Activated CD4-positive, alpha-beta T cell treated with anti-CD3 and anti-CD28 coated beads, Interleukin-2, Interleukin-4, amounts not matched to agents 100 ng/mL and 50 ng/mL, durations not matched to agents 16 hours and 8 hours (primary cell): ENCODE results near the gene SLC39A11.
"Not testable (repeated sequence)": the region's sequence is repeated elsewhere in the genome, so short reads cannot be mapped to it uniquely, and the experiment has no call there.

Experiments used
- DNase-seq: peaks from one replicate; pipeline ENCODE4 v3.0.0-alpha.2; 2020; ENCODE audit warnings: low spot score

Gene SLC39A11

DNA sequence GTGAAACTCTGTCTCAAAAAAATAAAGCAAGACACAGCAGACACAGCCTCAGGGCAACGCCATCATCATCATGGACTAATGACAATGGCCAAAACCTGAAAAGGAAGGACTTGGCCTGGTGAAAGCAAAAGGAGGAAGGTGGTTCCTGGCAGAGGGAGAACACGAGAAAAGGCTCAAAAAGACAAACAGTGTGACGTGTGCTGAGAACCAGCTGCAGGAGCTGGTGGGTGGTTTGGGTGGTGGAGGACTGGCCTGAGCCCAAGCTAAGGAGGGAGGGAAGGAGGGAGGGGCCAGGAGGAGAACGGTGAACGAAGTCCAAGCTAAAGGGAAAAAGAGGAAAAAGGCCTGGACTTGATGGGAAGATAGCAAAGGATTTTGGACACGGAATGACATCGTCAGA, 85.1 kb downstream of the SLC39A11 start:
- no peak for DNase-seq

DNA sequence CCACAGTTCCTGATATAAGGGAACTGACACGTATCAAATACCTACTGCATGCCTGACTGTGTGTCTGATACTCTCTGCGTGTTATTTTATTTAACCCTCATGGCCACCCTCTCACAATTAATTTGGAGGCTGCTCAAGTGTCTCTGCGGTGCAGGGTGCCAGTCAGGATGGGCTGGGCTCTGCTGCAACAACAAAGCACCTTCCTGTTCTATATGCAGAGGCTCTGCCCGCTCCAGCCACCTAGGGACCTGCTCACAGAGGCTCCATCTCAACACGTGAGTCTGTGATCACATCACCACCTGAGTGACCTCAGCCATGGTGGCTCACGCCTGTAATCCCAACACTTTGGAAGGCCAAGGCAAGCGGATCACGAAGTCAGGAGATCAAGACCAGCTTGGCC, 87.1 kb downstream of the SLC39A11 start:
- DNase-seq, result no peak

GRCh38 chr17:73003487-73003886, 89.0 kb downstream of the SLC39A11 start:
- DNase-seq, result no peak

DNA sequence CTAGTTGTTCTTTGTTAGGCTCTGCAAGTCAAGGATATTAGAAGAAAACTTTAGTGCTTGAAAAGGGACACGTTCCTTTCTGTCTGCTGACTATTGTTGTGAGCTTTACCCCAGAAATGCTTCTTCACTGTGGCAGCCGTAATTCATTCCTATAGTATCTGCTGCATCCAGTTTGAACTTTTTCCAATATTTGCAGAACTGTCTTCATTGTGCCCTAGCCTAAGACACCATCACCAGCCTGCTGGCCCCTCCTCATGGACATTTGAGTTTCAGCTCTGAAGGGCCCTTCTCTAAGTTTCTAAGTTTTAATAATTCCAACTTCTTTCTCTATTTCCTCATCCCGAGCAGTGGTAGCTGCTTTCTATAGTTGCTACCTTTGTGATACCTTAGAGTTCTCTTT, 91.7 kb downstream of the SLC39A11 start:
- DNase-seq, result no peak

- not testable (repeated sequence) for DNase-seq
Observed at GRCh38 chr17:72999474-72999873, 93.0 kb downstream of the SLC39A11 start.

DNA sequence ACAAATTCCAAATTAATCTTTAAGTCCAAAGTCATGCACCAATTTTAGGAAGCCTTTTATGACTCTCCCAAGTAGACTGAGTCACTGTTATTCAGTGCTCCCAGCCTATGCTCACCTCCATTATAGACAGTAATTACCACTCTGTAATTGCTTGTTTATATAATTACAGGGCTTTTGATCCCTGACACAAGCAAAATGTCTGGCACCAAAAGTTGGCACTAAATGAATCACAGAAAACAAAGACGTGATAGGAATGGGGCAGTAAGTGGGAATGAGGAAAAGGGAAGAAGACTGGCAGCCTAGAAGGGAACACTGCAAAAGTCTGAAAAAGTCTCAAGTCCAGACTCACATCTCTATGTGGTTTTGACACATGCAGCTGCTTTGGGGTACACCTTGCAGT, 94.1 kb downstream of the SLC39A11 start:
- no peak for DNase-seq

DNA sequence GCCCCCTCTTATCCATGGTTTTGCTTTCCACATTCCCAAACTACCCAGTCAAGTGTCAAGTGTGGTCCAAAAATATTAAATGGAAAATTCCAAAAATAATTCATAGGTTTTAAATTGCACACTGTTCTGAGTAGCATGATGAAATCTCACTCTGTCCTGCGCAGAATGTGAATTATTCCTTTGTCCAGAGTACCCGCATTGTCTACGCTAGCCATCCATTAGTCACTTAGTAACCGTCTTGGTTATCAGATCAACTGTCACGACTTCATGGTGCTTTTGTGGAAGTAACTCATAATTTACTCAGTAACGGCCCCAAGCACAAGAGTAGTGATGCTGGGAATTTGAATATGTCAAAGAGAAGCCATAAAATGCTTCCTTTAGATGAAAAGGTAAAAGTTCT, 94.9 kb downstream of the SLC39A11 start:
- DNase-seq, result no peak

DNA sequence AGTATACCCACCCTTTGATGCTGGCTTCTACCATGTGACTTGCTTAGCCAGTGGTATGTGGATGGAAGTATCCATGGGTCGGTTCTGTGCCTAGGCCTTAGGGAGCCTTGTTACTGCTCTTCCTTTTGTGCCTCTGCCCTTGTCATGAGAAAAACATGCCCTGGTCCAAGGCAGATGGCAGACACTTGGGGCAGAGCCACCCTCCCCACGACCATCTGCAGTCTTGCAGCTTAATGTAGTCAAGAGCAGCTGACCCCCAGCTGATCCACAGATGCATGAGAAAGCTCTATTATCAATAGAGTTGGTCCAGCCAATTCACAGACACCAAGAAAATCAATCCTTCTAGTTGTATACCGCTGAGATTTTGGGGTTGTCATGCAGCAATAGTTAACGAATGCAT, 95.7 kb downstream of the SLC39A11 start:
- DNase-seq, result no peak

GRCh38 chr17:72995008-72995656, 97.4 kb downstream of the SLC39A11 start:
- no peak for DNase-seq

GRCh38 chr17:72992783-72993467, 99.6 kb downstream of the SLC39A11 start:
- peak; percentile 31 for DNase-seq

GRCh38 chr17:72991651-72992050, 100.8 kb downstream of the SLC39A11 start:
- DNase-seq, result no peak

DNA sequence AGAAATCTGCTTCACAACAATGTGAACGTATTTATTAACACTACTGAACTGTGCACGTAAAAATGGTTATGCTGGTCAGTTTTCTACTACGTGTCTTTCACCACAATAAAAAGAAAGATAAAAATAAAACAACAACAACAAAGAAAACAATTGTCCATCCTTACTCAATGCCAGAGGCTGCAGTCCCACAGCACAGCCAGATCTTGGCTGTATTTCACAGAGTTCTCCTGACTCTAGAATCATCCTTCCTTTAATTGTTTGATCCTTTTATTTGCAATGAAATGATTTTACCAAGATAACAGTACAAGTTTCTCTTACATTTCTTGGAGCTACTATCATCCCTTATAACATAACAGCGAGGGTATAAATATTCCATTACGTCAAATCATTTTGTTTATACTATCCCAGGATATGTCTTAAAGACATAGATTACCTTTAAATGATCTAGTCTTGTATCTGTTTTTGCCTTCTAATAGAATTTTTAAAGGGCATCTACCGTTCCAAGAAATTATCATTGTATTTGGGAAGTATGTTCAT, 103.3 kb downstream of the SLC39A11 start:
- no peak for DNase-seq

DNA sequence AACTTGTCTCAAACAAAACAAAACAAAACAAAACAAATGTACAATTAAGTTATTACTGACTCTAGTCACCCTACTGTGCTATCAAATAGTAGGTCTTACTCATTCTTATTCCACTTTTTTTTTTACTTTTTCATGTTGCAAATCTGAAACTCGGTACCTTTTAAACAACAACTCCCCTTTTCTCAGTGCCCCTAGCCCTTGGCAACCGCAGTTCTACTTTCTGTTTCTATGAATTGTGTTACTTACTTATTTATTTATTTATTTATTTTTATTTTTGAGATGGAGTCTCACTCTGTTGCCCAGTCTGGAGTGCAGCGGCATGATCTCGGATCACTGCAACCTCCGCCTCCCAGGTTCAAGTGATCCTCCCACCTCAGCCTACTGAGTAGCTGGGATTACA, 104.0 kb downstream of the SLC39A11 start:
- DNase-seq, result no peak

DNA sequence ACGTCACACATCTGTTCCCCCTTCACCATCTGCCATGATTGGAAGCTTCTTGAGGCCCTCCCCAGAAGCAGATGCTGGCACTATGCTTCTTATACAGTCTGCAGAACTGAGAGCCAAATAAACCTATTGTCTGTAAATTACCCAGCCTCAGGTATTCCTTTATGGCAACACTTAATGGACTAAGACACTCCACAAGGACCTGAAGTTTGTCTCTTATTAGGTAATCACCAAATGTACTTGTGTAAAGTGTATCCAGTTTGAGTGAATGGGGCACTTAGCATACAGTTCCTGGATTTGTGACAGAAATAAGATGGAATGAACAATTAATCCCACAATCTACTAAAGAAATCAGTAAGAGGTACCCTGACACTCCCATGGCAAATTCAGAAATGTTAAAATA, 105.3 kb downstream of the SLC39A11 start:
- no peak for DNase-seq

GRCh38 chr17:72985882-72986720, 106.4 kb downstream of the SLC39A11 start:
- peak; percentile 77 for DNase-seq

- no peak for DNase-seq
Observed at GRCh38 chr17:72984926-72985325, 107.6 kb downstream of the SLC39A11 start.

- no peak for DNase-seq
Observed at GRCh38 chr17:72984145-72984925, 108.2 kb downstream of the SLC39A11 start.

- DNase-seq, result no peak
Observed at GRCh38 chr17:72982680-72983079, 109.8 kb downstream of the SLC39A11 start.

DNA sequence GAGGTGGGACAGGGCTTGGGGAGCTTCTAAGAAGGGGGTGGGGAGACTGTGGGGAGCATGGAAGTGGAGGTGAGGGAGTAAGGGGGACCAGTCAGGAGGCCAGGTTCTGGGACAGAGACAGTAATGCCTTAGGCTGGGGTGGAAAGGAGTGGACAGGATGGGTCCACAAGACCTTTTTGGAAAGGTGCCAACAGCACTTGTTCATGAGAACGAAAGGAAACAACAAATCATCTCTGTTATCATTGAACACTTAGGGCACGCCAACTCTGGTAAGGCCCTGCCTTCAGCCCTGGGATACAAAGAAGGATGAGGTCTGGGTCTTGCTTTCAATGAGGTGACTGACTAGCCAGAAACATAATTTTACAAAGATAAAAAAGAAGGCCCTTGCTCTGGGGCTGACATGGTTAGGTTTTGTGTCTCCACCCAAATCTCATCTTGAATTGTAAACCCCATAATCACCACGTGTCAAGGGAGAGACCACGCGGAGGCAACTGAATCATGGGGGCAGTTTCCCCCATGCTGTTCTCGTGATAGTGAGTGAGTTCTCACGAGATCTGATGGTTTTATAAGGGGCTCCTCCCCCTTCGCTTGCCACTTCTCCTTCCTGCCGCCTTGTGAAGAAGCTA, 113.8 kb downstream of the SLC39A11 start:
- no peak for DNase-seq

- no peak for DNase-seq
Observed at GRCh38 chr17:72977771-72978417, 114.6 kb downstream of the SLC39A11 start.
